Fibroblast of the aortic adventitia (primary cell): Measurements from ENCODE around the gene ZDHHC19. TPM values are rescaled to one million over a fixed set of nuclear protein-coding genes. Genes with fewer than 3 reads are reported as not detected.
"Not testable (repeated sequence)": the region's sequence is repeated elsewhere in the genome, so short reads cannot be mapped to it uniquely, and the experiment has no call there.

Source experiments
- DNase-seq: peaks from one replicate; pipeline ENCODE4 v3.0.0-alpha.2; 2010; ENCODE audit warnings: low read depth
- H3K4me3 ChIP-seq: 2 replicates; pipeline ENCODE4 v1.5.1; 2011; ENCODE audit warnings: low read depth, mild to moderate bottlenecking, control low read depth, low read length, moderate library complexity
- total RNA-seq: library from RNA; depleted of rRNA; stranded (reverse); fragments of >200 nt; gene quantifications from 2 replicates; pipeline ENCODE4 v1.2.3, GENCODE V29; 2012; ENCODE audit warnings: low replicate concordance
- TF ChIP-seq, protein P1 (sequence below): IDR thresholded peaks from 2 replicates; pipeline ENCODE4 v1.5.1; 2011; ENCODE audit warnings: mild to moderate bottlenecking, low read length, control low read depth, inconsistent platforms; ENCODE audit not compliant: insufficient read depth

Gene ZDHHC19, protein sequence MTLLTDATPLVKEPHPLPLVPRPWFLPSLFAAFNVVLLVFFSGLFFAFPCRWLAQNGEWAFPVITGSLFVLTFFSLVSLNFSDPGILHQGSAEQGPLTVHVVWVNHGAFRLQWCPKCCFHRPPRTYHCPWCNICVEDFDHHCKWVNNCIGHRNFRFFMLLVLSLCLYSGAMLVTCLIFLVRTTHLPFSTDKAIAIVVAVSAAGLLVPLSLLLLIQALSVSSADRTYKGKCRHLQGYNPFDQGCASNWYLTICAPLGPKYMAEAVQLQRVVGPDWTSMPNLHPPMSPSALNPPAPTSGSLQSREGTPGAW
- total RNA-seq = not detected in 2 replicates

DNA sequence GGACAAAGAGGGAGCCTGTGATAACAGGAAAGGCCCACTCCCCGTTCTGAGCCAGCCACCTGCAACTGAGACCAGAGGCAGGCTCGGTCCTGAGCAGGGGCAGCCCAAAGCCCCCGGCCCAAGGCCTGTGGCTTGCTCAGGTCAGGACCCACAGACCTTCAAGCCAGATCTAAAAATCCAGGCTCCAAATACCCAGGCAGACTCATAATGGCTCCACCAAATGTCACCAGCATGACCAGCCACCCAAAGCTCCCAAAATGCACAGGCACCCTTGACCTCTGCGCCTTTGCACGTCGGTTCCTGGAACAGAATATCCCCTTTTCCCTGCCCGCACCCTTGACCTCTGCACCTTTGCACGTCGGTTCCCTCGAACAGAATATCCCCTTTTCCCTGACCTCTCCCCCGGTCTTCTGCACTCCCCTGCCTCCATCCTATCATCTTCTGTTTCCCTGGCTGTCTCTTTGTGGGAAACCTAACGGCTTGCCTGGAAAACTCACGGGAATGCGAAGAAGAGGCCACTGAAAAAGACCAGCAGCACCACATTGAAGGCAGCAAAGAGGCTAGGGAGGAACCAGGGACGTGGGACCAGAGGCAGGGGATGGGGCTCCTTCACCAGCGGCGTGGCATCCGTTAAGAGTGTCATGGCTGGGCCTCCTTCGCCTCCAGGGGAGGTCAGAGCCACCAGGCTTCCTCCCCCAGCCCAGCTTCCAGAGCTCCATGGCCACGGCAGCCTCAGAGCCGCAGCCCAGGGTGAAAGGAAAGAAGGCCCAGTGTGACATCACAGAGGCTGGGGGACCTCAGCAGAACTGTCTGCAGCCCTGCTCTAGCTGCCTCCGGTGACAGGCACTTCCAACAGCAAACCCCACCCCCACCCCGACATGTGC, at the start of gene ZDHHC19:
TSS of gene ZDHHC19 (minus strand) at position 728 of the 884 bp plus-strand sequence. CDS start at position 643, 85 bp downstream.
- TF ChIP-seq, protein P1, sequence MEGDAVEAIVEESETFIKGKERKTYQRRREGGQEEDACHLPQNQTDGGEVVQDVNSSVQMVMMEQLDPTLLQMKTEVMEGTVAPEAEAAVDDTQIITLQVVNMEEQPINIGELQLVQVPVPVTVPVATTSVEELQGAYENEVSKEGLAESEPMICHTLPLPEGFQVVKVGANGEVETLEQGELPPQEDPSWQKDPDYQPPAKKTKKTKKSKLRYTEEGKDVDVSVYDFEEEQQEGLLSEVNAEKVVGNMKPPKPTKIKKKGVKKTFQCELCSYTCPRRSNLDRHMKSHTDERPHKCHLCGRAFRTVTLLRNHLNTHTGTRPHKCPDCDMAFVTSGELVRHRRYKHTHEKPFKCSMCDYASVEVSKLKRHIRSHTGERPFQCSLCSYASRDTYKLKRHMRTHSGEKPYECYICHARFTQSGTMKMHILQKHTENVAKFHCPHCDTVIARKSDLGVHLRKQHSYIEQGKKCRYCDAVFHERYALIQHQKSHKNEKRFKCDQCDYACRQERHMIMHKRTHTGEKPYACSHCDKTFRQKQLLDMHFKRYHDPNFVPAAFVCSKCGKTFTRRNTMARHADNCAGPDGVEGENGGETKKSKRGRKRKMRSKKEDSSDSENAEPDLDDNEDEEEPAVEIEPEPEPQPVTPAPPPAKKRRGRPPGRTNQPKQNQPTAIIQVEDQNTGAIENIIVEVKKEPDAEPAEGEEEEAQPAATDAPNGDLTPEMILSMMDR = no peak
- DNase-seq = no peak

DNA sequence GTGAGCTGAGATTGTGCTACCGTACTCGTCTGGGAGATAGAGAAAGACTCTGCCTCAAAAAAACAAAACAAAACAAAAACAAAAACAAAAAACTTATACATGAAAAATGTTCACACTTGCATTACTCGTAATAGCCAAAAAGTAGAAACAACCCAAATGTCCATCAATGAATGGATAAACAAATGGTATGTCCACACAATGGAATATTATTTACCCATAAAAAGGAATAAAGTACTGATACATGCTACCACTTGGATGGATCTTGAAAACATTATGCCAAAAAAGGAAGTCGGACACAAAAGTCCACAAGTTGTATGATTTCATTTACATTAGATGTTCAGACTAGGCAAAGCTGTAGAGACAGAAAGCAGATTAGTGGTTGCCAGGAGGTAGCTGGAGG, 49.6 kb upstream of the ZDHHC19 start:
- TF ChIP-seq, protein P1 = no peak
- no peak for DNase-seq
- H3K4me3 ChIP-seq = no peak overlapping the region

More for the DNA sequence above, at the start of gene ZDHHC19:
- no peak within 1 kb of the TSS for H3K4me3 ChIP-seq

DNA sequence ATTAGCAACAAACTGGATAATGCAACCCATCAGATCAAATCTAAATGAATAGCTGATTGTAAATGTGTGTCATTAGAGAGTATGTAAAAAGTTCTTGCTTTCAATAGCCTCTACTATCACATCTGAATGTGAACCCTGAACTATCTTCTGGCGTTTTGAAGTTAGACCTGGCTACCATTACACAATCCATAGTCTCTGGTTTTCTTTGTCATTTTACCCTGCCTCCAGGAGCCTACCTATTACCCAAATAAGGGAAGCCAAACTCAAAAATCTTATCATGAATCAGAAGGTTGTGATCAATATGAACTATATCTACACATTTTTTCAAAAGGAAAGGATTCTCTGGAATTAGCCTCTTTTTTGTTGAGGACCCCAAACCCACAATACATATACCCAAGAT, 44.6 kb upstream of the ZDHHC19 start:
- DNase-seq = no peak
- H3K4me3 ChIP-seq = no peak overlapping the region
- TF ChIP-seq, protein P1 = no peak

DNA sequence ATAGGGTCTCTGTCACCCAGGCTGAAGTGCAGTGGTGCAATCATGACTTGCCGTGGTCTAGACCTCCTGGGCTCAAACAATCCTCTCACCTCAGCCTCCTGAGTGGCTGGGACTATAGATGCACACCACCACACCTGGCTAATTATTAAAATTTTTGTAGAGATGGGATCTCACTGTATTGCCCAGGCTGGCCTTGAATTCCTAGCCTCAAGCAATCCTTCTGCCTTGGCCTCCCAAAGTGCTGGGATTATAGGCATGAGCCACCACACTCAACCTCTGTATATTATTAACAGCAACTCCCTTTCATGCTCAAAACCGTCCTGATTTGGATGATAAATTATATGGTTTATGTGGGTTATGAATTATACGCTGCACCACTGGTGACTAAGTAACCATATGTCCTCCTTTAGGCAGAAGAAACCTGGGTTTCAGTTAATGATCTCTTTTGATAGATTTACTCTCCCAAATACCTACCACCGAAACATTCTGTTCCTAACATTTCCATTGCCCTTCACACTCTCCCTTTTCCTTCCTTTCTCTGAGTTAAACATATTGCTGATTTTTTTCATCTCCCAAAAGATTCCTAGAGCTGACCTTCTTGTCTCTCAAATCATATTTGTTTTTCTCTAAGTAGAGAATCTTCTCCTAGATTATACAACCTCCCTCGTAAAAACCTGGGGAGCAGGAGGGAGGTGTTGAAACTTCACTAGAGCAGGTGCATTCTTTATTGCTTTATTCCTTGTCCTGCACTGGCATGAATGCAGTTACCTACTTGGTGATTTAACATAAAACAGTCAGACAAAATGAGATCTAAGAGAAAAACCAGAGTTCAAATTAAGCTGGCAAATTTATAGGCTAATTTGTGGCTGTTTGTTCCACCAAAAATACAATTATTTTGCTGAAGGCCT, 43.4 kb upstream of the ZDHHC19 start:
- no peak for DNase-seq
- TF ChIP-seq, protein P1 = no peak
- no peak overlapping the region for H3K4me3 ChIP-seq

DNA sequence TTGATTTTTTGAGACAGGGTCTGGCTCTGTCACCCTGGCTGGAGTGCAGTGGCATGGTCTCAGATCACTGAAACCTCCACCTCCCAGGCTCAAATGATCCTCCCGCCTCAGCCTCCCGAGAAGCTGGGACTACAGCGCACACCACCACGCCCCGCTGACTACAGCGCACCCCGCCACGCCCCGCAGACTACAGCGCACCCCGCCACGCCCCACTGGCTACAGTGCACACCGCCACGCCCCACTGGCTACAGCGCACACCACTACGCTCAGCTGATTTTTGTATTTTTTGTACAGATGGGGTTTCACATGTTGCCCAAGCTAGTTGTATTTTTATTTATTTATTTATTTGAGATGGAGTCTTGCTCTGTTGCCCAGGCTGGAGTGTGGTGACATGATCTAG, 40.7 kb upstream of the ZDHHC19 start:
- TF ChIP-seq, protein P1 = no peak
- no peak overlapping the region for H3K4me3 ChIP-seq
- DNase-seq = no peak

DNA sequence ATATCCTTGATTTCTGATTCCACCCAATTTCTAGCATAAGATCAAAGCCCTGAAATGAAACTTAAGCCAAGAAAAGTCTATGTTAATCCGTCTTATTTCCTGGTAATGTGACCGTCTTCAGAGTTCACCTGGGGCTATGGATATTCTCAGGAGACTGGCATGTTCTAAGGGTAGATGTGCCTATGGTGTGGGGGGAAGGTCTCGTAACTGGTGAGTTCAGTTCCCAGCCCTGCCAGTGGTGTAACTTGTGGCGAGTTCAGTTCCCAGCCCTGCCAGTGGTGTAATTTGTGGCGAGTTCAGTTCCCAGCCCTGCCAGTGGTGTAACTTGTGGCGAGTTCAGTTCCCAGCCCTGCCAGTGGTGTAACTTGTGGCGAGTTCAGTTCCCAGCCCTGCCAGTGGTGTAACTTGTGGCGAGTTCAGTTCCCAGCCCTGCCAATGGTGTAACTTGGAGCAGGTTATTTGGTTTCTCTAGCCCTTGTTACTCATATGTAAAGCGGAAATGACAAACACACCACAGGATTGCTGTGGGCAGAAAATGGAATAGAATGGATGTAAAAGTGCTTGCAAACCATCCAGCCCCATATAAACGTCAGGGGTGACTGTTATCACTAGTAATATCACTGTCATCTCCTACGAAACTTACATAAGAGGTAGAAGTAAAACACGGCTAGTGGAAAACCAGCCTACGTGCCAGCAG, 35.6 kb upstream of the ZDHHC19 start:
- H3K4me3 ChIP-seq = no peak overlapping the region
- TF ChIP-seq, protein P1 = no peak
- peak; percentile 54 for DNase-seq

DNA sequence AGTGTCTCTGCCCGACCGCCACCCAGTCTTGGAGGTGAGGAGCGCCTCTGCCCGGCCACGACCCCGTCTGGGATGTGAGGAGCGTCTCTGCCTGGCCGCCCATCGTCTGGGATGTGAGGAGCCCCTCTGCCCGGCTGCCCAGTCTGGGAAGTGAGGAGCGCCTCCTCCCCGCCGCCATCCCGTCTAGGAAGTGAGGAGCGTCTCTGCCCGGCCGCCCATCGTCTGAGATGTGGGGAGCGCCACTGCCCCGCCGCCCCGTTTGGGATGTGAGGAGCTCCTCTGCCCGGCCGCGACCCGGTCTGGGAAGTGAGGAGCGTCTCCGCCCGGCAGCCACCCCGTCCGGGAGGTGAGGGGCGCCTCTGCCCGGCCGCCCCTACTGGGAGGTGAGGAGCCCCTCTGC, 33.0 kb upstream of the ZDHHC19 start:
- H3K4me3 ChIP-seq, DNase-seq: not testable (repeated sequence)
